Testis (tissue), 2 donors: ENCODE results near the gene FRRS1L.

Experiments used
- CTCF ChIP-seq, 3 experiments: fragments of 450-650 bp in 2 of 3; fragments of 200-600 bp in 1 of 3; sonication (generic) in 1 of 3; IDR thresholded peaks; one replicate each; pipeline ENCODE4 v1.5.1; 2016 to 2019; ENCODE audit warnings: antibody characterized with exemption in 3 of 3, mild to moderate bottlenecking in 2 of 3, moderate library complexity in 1 of 3
- POLR2A ChIP-seq: fragments of 450-650 bp; IDR thresholded peaks from one replicate; pipeline ENCODE4 v1.6.1; 2017; ENCODE audit warnings: antibody characterized with exemption, mild to moderate bottlenecking, moderate library complexity

- TF ChIP-seq POLR2A: no peak
- TF ChIP-seq CTCF (IDR thresholded peaks at IDR 0.05): no peak
Observed at GRCh38 chr9:109176386-109176785, 9.3 kb upstream of the FRRS1L start.
